Endodermal cell (in vitro differentiated cells): ENCODE measurements around the gene GNAO1. TPM values are rescaled to one million over a fixed set of nuclear protein-coding genes. Genes with fewer than 3 reads are reported as not detected.
"Not testable (repeated sequence)": the region's sequence is repeated elsewhere in the genome, so short reads cannot be mapped to it uniquely, and the experiment has no call there.

Experiments
- DNase-seq: peaks from one replicate; pipeline ENCODE4 v3.0.0-alpha.2; 2017
- H3K27ac ChIP-seq: 2 replicates; pipeline ENCODE4 v1.5.1; 2013; ENCODE audit warnings: mild to moderate bottlenecking, low read depth, low read length, moderate library complexity
- H3K27me3 ChIP-seq: 2 replicates; pipeline ENCODE4 v1.6.1; 2013; ENCODE audit warnings: mild to moderate bottlenecking, low read length, moderate library complexity; ENCODE audit not compliant: insufficient read depth, control insufficient read depth, poor library complexity, severe bottlenecking
- H3K36me3 ChIP-seq: 2 replicates; pipeline ENCODE4 v1.7.0; 2013; ENCODE audit warnings: mild to moderate bottlenecking, low read length, moderate library complexity; ENCODE audit not compliant: control insufficient read depth, insufficient read depth
- H3K4me1 ChIP-seq: one replicate; pipeline ENCODE4 v1.7.0; 2013; ENCODE audit warnings: low read length; ENCODE audit not compliant: control insufficient read depth, insufficient read depth
- H3K4me3 ChIP-seq: 2 replicates; pipeline ENCODE4 v1.5.1; 2013; ENCODE audit warnings: mild to moderate bottlenecking, low read length, moderate library complexity
- H3K9ac ChIP-seq: 2 replicates; pipeline ENCODE4 v1.6.1; 2013; ENCODE audit warnings: mild to moderate bottlenecking, low read length, moderate library complexity; ENCODE audit not compliant: poor library complexity, severe bottlenecking; ENCODE audit errors: extremely low read depth
- H3K9me3 ChIP-seq: 2 replicates; pipeline ENCODE4 v1.6.1; 2013; ENCODE audit warnings: mild to moderate bottlenecking, low read length, moderate library complexity; ENCODE audit not compliant: control insufficient read depth
- H3K27ac Mint-ChIP-seq: 2 replicates; pipeline ENCODE4 v1.8.0; 2020; ENCODE audit warnings: mixed read lengths
- H3K27me3 Mint-ChIP-seq: 2 replicates; pipeline ENCODE4 v1.8.0; 2021; ENCODE audit warnings: mild to moderate bottlenecking, mixed read lengths; ENCODE audit not compliant: insufficient read depth
- H3K36me3 Mint-ChIP-seq: 2 replicates; pipeline ENCODE4 v1.8.0; 2020; ENCODE audit warnings: low read depth, mixed read lengths
- H3K4me1 Mint-ChIP-seq: 2 replicates; pipeline ENCODE4 v1.8.0; 2020; ENCODE audit warnings: mixed read lengths
- H3K4me3 Mint-ChIP-seq: 2 replicates; pipeline ENCODE4 v1.8.0; 2020; ENCODE audit warnings: mild to moderate bottlenecking, moderate library complexity, mixed read lengths
- H3K9me3 Mint-ChIP-seq: 2 replicates; pipeline ENCODE4 v1.8.0; 2020; ENCODE audit warnings: mild to moderate bottlenecking, mixed read lengths
- WGBS, 2 experiments: methylation state at CpG; one replicate each; pipeline versions ENCODE4 v1.1.5 to v1.1.7; 2013; ENCODE audit warnings: missing lambda C conversion rate in 2 of 2, mixed read lengths in 1 of 2; ENCODE audit not compliant: insufficient coverage in 1 of 2, insufficient read length in 1 of 2; 5-methylcytosine and 5-hydroxymethylcytosine counted together
- total RNA-seq, 2 donors: library from RNA; stranded (reverse); fragmentation: NEBNext Ultra II Directional in 1 of 2; extraction: Animal tissue kit (Norgen Biotek cat#: 25700) in 1 of 2; gene quantifications; 2 replicates in 1 of 2; 3 replicates in 1 of 2; pipeline ENCODE4 v1.2.1, GENCODE V29; 2021
- TF ChIP-seq, protein P1 (sequence below): fragments of 200-600 bp; sonication (generic); conservative IDR thresholded peaks from 2 replicates; pipeline ENCODE4 v1.5.0; 2021; ENCODE audit warnings: antibody characterized with exemption, mild to moderate bottlenecking

GNAO1 gene
- total RNA-seq, 2 donors from 2014 or later = 2.7 to 7.1 TPM

DNA sequence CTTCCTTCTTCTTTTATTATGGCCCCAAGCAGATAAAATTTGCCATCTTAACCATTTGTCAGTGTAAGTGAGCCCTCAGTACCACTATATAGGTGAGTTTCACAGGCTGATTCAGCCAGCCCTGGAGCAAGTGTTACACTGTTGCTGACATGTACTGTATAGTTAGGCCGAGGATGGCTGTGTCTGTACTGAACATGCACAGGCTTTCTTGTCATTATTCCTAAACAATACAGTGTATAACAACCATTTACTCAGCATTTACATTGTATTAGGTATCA is 180.3 kb downstream of the GNAO1 start:
- Histone ChIP-seq H3K27ac (no peak overlapping the region), H3K9me3 (no peaks in the 10 kb centered on the region), H3K4me1 (no peaks in the 10 kb centered on the region), H3K9ac (no peak overlapping the region), H3K4me3 (no peak overlapping the region), H3K27me3 (no peaks in the 10 kb centered on the region), H3K36me3 (peaks cover 39% of the 10 kb centered on the region)
- Mint-ChIP-seq H3K9me3 (no peaks in the 10 kb centered on the region), H3K27me3 (no peaks in the 10 kb centered on the region), H3K4me3 (no peak overlapping the region), H3K27ac (no peak overlapping the region), H3K4me1 (peaks cover 8% of the 10 kb centered on the region), H3K36me3 (peaks cover 43% of the 10 kb centered on the region)
- TF ChIP-seq, protein P1, sequence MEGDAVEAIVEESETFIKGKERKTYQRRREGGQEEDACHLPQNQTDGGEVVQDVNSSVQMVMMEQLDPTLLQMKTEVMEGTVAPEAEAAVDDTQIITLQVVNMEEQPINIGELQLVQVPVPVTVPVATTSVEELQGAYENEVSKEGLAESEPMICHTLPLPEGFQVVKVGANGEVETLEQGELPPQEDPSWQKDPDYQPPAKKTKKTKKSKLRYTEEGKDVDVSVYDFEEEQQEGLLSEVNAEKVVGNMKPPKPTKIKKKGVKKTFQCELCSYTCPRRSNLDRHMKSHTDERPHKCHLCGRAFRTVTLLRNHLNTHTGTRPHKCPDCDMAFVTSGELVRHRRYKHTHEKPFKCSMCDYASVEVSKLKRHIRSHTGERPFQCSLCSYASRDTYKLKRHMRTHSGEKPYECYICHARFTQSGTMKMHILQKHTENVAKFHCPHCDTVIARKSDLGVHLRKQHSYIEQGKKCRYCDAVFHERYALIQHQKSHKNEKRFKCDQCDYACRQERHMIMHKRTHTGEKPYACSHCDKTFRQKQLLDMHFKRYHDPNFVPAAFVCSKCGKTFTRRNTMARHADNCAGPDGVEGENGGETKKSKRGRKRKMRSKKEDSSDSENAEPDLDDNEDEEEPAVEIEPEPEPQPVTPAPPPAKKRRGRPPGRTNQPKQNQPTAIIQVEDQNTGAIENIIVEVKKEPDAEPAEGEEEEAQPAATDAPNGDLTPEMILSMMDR = no peak
- WGBS, 2 experiments = 94% methylated on average over 1 of the region's 1 CpG; no CpG with 5 or more reads in 1 of the 2 experiments
- no peak for DNase-seq

DNA sequence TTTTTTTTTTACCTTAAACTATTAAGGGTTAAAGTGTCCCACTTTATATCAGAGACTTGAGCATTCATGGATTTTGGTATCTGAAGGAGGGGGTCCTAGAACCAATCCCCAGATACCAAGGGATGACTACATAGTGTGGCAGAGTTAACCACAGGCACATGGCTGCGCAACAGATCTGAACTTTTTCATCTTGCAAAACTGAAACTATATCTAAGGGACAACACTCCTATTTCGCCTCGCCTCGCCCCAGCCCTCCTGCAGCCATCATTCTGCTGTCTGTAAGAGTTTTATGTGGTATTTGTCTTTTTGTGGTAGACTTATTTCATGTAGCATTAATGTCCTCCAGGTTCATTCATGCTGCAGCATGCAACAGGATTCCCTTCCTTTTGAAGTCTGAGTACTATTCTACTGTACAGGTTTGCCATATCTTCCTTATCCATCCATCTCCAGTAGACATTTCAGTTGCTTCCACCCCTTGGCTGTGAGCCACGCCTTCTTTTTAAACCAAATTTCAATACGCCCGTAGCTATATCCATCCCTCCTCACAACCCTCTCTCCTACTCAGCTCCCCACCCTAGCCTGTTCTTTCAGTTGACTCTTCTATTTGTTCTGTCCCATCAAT is 180.8 kb downstream of the GNAO1 start:
- H3K4me3 ChIP-seq = no peak overlapping the region
- DNase-seq = no peak
- Mint-ChIP-seq H3K4me3 (no peak overlapping the region), H3K36me3 (peaks cover 37% of the 10 kb centered on the region), H3K9me3 (no peaks in the 10 kb centered on the region), H3K27me3 (no peaks in the 10 kb centered on the region), H3K27ac (no peak overlapping the region), H3K4me1 (peaks cover 8% of the 10 kb centered on the region)
- no peaks in the 10 kb centered on the region for H3K9me3 ChIP-seq
- no peaks in the 10 kb centered on the region for H3K4me1 ChIP-seq
- H3K9ac ChIP-seq = no peak overlapping the region
- H3K27ac ChIP-seq = no peak overlapping the region
- TF ChIP-seq, protein P1 = no peak
- H3K27me3 ChIP-seq = no peaks in the 10 kb centered on the region
- WGBS, 2 experiments = 91 to 96% methylated on average over 3 to 7 of the region's 7 CpGs
- peaks cover 34% of the 10 kb centered on the region for H3K36me3 ChIP-seq

DNA sequence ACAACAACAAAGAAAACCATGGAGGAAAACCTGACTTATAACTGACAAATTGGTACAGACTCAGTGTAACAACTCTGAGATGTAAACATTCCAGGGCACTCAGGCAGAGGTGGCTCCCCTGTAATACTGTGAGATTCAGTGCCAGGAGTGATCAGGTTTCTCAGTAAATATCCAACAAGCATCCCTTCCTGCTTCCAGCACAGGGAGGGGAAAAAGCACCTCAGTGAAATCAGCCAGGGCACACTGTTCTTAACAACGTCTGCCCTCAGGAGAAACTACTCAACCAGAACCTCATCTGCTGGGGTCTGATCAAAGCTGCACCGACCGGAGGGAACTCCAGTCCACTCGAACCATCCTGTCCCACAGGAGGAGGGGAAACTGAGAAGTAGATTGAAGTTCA is 181.7 kb downstream of the GNAO1 start:
- H3K9me3 Mint-ChIP-seq = no peaks in the 10 kb centered on the region
- H3K4me1 Mint-ChIP-seq = peaks cover 8% of the 10 kb centered on the region
- no peaks in the 10 kb centered on the region for H3K27me3 ChIP-seq
- no peak overlapping the region for H3K4me3 Mint-ChIP-seq
- peaks cover 26% of the 10 kb centered on the region for H3K36me3 ChIP-seq
- no peak for DNase-seq
- H3K27ac Mint-ChIP-seq = no peak overlapping the region
- H3K36me3 Mint-ChIP-seq = peaks cover 38% of the 10 kb centered on the region
- H3K9ac ChIP-seq = no peak overlapping the region
- TF ChIP-seq, protein P1 = no peak
- no peaks in the 10 kb centered on the region for H3K27me3 Mint-ChIP-seq
- H3K4me3 ChIP-seq = no peak overlapping the region
- 96% methylated on average over 3 to 4 of the region's 4 CpGs for WGBS, 2 experiments
- no peaks in the 10 kb centered on the region for H3K4me1 ChIP-seq
- H3K27ac ChIP-seq = no peak overlapping the region
- peaks cover 2% of the 10 kb centered on the region for H3K9me3 ChIP-seq

DNA sequence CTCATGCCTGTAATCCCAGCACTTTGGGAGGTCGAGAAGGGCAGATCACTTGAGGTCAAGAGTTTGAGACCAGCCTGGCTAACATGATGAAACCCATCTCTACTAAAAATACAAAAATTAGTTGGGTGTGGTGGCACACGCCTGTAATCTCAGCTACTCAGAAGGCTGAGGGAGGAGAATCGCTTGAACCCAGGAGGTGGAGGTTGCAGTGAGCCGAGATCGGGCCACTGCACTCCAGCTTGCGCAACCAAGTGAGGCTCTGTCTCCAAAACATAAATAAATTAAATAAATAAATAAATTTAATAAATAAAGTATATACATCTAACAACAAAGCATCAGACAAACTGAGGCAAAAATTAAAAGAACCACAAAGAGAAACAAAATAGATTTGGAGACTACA is 184.5 kb downstream of the GNAO1 start:
- H3K36me3 ChIP-seq = peaks cover 42% of the 10 kb centered on the region
- Mint-ChIP-seq H3K36me3 (peaks cover 48% of the 10 kb centered on the region), H3K9me3 (peaks cover 26% of the 10 kb centered on the region)
- DNase-seq, H3K27ac ChIP-seq, H3K27me3 ChIP-seq, H3K4me3 ChIP-seq, H3K4me1 Mint-ChIP-seq, H3K27me3 Mint-ChIP-seq, H3K9ac ChIP-seq, H3K4me3 Mint-ChIP-seq, H3K4me1 ChIP-seq, H3K27ac Mint-ChIP-seq: not testable (repeated sequence)
- WGBS, 2 experiments = 98 to 100% methylated on average over 1 to 3 of the region's 6 CpGs
- H3K9me3 ChIP-seq = peaks cover 28% of the 10 kb centered on the region

DNA sequence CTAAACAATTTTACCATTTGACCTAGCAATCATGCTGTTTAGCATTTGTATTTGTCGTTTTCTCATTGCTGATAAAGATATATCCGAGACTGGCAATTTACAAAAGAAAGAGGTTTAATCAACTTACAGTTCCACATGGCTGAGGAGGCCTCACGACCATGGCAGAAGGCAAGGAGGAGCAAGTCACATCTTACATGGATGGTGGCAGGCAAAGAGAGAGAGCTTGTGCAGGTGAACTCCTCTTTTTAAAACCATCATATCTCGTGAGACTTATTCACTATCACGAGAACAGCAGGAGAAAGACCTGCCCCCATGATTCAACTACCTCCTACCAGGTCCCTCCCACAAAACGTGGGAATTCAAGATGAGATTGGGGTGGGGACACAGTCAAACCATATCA is 187.8 kb downstream of the GNAO1 start:
- WGBS, 2 experiments = 93 to 96% methylated on average over 4 to 5 of the region's 6 CpGs
- peak overlapping the region; percentile 24 for H3K4me3 ChIP-seq
- H3K27ac ChIP-seq, H3K4me1 ChIP-seq, H3K27ac Mint-ChIP-seq, DNase-seq, H3K9ac ChIP-seq, H3K4me3 Mint-ChIP-seq, H3K27me3 Mint-ChIP-seq, H3K27me3 ChIP-seq, H3K4me1 Mint-ChIP-seq: not testable (repeated sequence)
- Mint-ChIP-seq H3K9me3 (peaks cover 49% of the 10 kb centered on the region), H3K36me3 (peaks cover 76% of the 10 kb centered on the region)
- H3K36me3 ChIP-seq = peaks cover 69% of the 10 kb centered on the region
- H3K9me3 ChIP-seq = peaks cover 53% of the 10 kb centered on the region
